HG02678 (cell line): ENCODE results near the gene DLX2.

Experiments used
- ATAC-seq: cut with Tn5 transposase; IDR thresholded peaks from one replicate; pipeline ENCODE4 v1.9.1; 2021; ENCODE audit warnings: mild to moderate bottlenecking, moderate library complexity; ENCODE audit not compliant: unreplicated experiment

Gene DLX2

GRCh38 chr2:172107690-172108586 lies 5.2 kb upstream of the DLX2 start:
- no peak for ATAC-seq

- ATAC-seq, result no peak
These were observed 3.6 kb upstream of the DLX2 start for GRCh38 chr2:172106108-172106961.

- ATAC-seq, result no peak
These were observed 2.9 kb upstream of the DLX2 start for GRCh38 chr2:172105471-172106107.

GRCh38 chr2:172103471-172104272 lies 972 bp upstream of the DLX2 start:
- ATAC-seq, result no peak

GRCh38 chr2:172101821-172102390 lies 794 bp downstream of the DLX2 start:
- ATAC-seq, result no peak

- no peak for ATAC-seq
These were observed 1.5 kb downstream of the DLX2 start for GRCh38 chr2:172100935-172101820.

- ATAC-seq, result no peak
These were observed 2.4 kb downstream of the DLX2 start for GRCh38 chr2:172100080-172100934.

- no peak for ATAC-seq
These were observed 3.1 kb downstream of the DLX2 start for GRCh38 chr2:172099472-172100079.

GRCh38 chr2:172098650-172099471 lies 3.8 kb downstream of the DLX2 start:
- no peak for ATAC-seq

GRCh38 chr2:172098287-172098649 lies 4.4 kb downstream of the DLX2 start:
- ATAC-seq, result no peak

- ATAC-seq, result no peak
These were observed 5.1 kb downstream of the DLX2 start for GRCh38 chr2:172097557-172098131.

GRCh38 chr2:172096626-172097547 lies 5.8 kb downstream of the DLX2 start:
- no peak for ATAC-seq

- no peak for ATAC-seq
These were observed 6.6 kb downstream of the DLX2 start for GRCh38 chr2:172095905-172096625.

GRCh38 chr2:172095146-172095904 lies 7.4 kb downstream of the DLX2 start:
- ATAC-seq, result no peak
